Measurements from ENCODE around the gene SPEM3. TPM values are rescaled to one million over a fixed set of nuclear protein-coding genes. Genes with fewer than 3 reads are reported as not detected.

SPEM3 gene
- polyA plus RNA-seq, 3 donors = not detected

DNA sequence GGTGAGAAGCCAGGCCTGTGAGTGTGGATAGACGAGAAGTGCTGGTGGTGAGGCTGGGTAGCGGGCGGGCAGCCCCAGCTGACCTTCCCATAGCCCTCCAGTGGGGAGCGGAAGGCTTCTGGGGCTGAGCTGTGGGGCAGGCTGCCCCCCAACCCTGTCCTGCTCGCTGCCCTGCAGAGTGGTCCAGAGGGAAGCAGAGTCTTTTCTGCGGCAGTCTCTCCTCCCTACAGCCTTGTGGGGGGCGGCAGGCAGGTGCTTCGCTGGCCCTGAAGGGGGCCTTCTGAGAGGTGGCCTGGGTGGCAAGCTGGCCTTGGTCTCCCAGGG is 17.3 kb upstream of the SPEM3 start:
- WGBS (ENCODE audit: insufficient coverage) = 96% methylated on average over 8 of the region's 8 CpGs
- no peak overlapping the region for H3K4me3 Mint-ChIP-seq
- no peak for DNase-seq

DNA sequence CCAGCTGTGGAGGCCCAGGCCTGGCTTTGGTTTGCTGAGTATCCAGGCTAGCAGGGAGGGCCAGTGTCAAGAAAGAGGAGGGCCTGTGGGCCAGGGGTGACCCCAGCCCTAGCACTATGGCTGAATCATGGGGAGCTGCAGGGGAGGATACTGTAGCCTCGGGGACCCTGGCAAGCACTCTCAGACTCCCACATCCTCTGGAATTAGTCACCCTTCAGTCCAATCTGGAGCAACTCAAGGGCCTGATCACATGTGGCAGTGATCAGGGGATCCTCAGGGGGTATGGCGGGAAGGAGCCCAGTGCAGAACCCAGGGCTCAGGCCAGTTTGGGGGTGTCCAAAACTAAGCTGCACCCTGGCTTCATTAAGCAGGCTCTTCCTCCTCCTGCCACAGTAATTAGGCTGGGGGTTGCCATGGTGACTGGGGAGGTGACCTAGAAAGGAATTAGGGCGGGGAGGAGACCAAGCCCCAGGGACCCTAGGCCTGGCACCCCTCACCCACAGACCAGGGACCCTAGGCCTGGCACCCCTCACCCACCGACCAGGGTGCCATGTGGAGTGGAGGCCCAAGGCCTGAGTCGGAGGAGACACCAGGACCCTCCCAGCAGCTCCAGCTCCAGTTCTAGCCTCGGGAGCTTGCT is 15.2 kb upstream of the SPEM3 start:
- Mint-ChIP-seq H3K27me3 (ENCODE audit: low read depth in 3 of 3) (peaks cover 16 to 31% (median 16%) of the 10 kb centered on the region in 3 donors), H3K27ac (peak overlapping the region in 1 of 7 donors; percentile 1), H3K36me3 (no peaks in the 10 kb centered on the region), H3K9me3 (peaks cover 0 to 3% (median 0%) of the 10 kb centered on the region in 7 donors), H3K4me1 (no peaks in the 10 kb centered on the region), H3K4me3 (no peak overlapping the region)
- Histone ChIP-seq H3K79me2 (ENCODE audit: insufficient read depth, low read length) (no peaks in the 10 kb centered on the region), H3K27me3 (ENCODE audit: control insufficient read depth in 2 of 2, insufficient read depth in 2 of 2, low read length in 2 of 2) (peaks cover 0 to 10% of the 10 kb centered on the region in 2 donors), H3K9ac (ENCODE audit: insufficient read depth, low read length, poor library complexity, severe bottlenecking) (no peak overlapping the region), H4K20me1 (ENCODE audit: insufficient read depth, low read length) (no peaks in the 10 kb centered on the region), H3K9me3 (replicated peaks in 1 of 2; ENCODE audit: control insufficient read depth in 1 of 2, insufficient read depth in 1 of 2, low read length in 2 of 2) (no peaks in the 10 kb centered on the region), H3K36me3 (replicated peaks in 1 of 2; ENCODE audit: control insufficient read depth in 1 of 2, insufficient read depth in 2 of 2, low read length in 2 of 2) (no peaks in the 10 kb centered on the region), H2AFZ (ENCODE audit: insufficient read depth, low read depth, low read length, poor library complexity, severe bottlenecking) (no peak overlapping the region), H3K4me1 (ENCODE audit: control insufficient read depth in 1 of 2, insufficient read depth in 2 of 2, low read length in 2 of 2) (no peaks in the 10 kb centered on the region), H3K4me2 (replicated peaks; ENCODE audit: extremely low read depth, low read length, poor library complexity, severe bottlenecking) (no peak overlapping the region), H3K4me3 (replicated peaks in 1 of 3; ENCODE audit: low read depth in 2 of 3, low read length in 3 of 3) (no peak overlapping the region), H3K27ac (ENCODE audit: low read depth in 1 of 2, low read length in 2 of 2) (no peak overlapping the region)
- DNase-seq = no peak
- intact Hi-C loops (cut with micrococcal nuclease) = no loop called here
- TF ChIP-seq, protein P1, sequence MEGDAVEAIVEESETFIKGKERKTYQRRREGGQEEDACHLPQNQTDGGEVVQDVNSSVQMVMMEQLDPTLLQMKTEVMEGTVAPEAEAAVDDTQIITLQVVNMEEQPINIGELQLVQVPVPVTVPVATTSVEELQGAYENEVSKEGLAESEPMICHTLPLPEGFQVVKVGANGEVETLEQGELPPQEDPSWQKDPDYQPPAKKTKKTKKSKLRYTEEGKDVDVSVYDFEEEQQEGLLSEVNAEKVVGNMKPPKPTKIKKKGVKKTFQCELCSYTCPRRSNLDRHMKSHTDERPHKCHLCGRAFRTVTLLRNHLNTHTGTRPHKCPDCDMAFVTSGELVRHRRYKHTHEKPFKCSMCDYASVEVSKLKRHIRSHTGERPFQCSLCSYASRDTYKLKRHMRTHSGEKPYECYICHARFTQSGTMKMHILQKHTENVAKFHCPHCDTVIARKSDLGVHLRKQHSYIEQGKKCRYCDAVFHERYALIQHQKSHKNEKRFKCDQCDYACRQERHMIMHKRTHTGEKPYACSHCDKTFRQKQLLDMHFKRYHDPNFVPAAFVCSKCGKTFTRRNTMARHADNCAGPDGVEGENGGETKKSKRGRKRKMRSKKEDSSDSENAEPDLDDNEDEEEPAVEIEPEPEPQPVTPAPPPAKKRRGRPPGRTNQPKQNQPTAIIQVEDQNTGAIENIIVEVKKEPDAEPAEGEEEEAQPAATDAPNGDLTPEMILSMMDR (IDR thresholded peaks at IDR 0.05) = no peak
- 89% methylated on average over 3 of the region's 6 CpGs for WGBS (ENCODE audit: insufficient coverage)

More for the DNA sequence above, 17.3 kb upstream of the SPEM3 start:
- TF ChIP-seq, protein P1 (IDR thresholded peaks at IDR 0.05) = no peak
- no peak overlapping the region for H3K27ac Mint-ChIP-seq
- Histone ChIP-seq H2AFZ (ENCODE audit: insufficient read depth, low read depth, low read length, poor library complexity, severe bottlenecking) (no peak overlapping the region), H3K9ac (ENCODE audit: insufficient read depth, low read length, poor library complexity, severe bottlenecking) (no peak overlapping the region), H3K27ac (ENCODE audit: low read depth in 1 of 2, low read length in 2 of 2) (no peak overlapping the region), H3K4me2 (replicated peaks; ENCODE audit: extremely low read depth, low read length, poor library complexity, severe bottlenecking) (no peak overlapping the region), H3K79me2 (ENCODE audit: insufficient read depth, low read length) (no peaks in the 10 kb centered on the region), H3K4me3 (replicated peaks in 1 of 3; ENCODE audit: low read depth in 2 of 3, low read length in 3 of 3) (no peak overlapping the region), H4K20me1 (ENCODE audit: insufficient read depth, low read length) (no peaks in the 10 kb centered on the region), H3K36me3 (replicated peaks in 1 of 2; ENCODE audit: control insufficient read depth in 1 of 2, insufficient read depth in 2 of 2, low read length in 2 of 2) (no peaks in the 10 kb centered on the region), H3K4me1 (ENCODE audit: control insufficient read depth in 1 of 2, insufficient read depth in 2 of 2, low read length in 2 of 2) (no peaks in the 10 kb centered on the region), H3K9me3 (replicated peaks in 1 of 2; ENCODE audit: control insufficient read depth in 1 of 2, insufficient read depth in 1 of 2, low read length in 2 of 2) (no peaks in the 10 kb centered on the region), H3K27me3 (ENCODE audit: control insufficient read depth in 2 of 2, insufficient read depth in 2 of 2, low read length in 2 of 2) (peaks cover 0 to 22% of the 10 kb centered on the region in 2 donors)
- H3K27me3 Mint-ChIP-seq (ENCODE audit: low read depth in 3 of 3) = peaks cover 29 to 39% (median 31%) of the 10 kb centered on the region in 3 donors
- intact Hi-C loops (cut with micrococcal nuclease) = no loop called here
- peaks cover 5% of the 10 kb centered on the region for H3K4me1 Mint-ChIP-seq
- H3K36me3 Mint-ChIP-seq = no peaks in the 10 kb centered on the region
- H3K9me3 Mint-ChIP-seq = peaks cover 0 to 3% (median 0%) of the 10 kb centered on the region in 7 donors
